Mesendoderm (in vitro differentiated cells): ENCODE results near the gene TMC3.

ENCODE experiments used
- DNase-seq: peaks from one replicate; pipeline ENCODE4 v3.0.0; 2013
- H2AK5ac ChIP-seq: 2 replicates; pipeline ENCODE4 v1.6.1; 2013; ENCODE audit warnings: low read length, inconsistent platforms
- H2BK120ac ChIP-seq: 2 replicates; pipeline ENCODE4 v1.6.1; 2013; ENCODE audit warnings: low read depth, mild to moderate bottlenecking, low read length, moderate library complexity, mixed read lengths
- H2BK15ac ChIP-seq: replicated peaks from 2 replicates; pipeline ENCODE4 v1.6.1; 2013; ENCODE audit warnings: low read depth, mild to moderate bottlenecking, moderate library complexity
- H2BK5ac ChIP-seq: 2 replicates; pipeline ENCODE4 v1.6.1; 2013; ENCODE audit warnings: low read length, inconsistent platforms
- H3K18ac ChIP-seq: 2 replicates; pipeline ENCODE4 v1.6.1; 2013; ENCODE audit warnings: mild to moderate bottlenecking, low read length, mixed read lengths
- H3K23ac ChIP-seq: one replicate; pipeline ENCODE4 v1.6.1; 2013; ENCODE audit warnings: low read length
- H3K27ac ChIP-seq: 2 replicates; pipeline ENCODE4 v1.5.1; 2013; ENCODE audit warnings: low read depth, mild to moderate bottlenecking, inconsistent platforms, low read length, moderate library complexity
- H3K27me3 ChIP-seq: 2 replicates; pipeline ENCODE4 v1.6.1; 2013; ENCODE audit warnings: low read length, control low read depth, mild to moderate bottlenecking, inconsistent platforms; ENCODE audit not compliant: insufficient read depth, poor library complexity
- H3K36me3 ChIP-seq: 2 replicates; pipeline ENCODE4 v1.6.1; 2013; ENCODE audit warnings: low read length, inconsistent platforms; ENCODE audit not compliant: control insufficient read depth, insufficient read depth
- H3K4ac ChIP-seq: one replicate; pipeline ENCODE4 v1.6.1; 2013; ENCODE audit warnings: low read depth, mild to moderate bottlenecking, low read length, moderate library complexity
- H3K4me1 ChIP-seq: 2 replicates; pipeline ENCODE4 v1.6.1; 2013; ENCODE audit warnings: low read depth, low read length, inconsistent platforms; ENCODE audit not compliant: control insufficient read depth
- H3K4me2 ChIP-seq: 2 replicates; pipeline ENCODE4 v1.6.1; 2013; ENCODE audit warnings: low read length
- H3K4me3 ChIP-seq: 2 replicates; pipeline ENCODE4 v1.5.1; 2013; ENCODE audit warnings: mild to moderate bottlenecking, low read length
- H3K56ac ChIP-seq: one replicate; pipeline ENCODE4 v1.6.1; 2013; ENCODE audit warnings: low read length
- H3K79me1 ChIP-seq: 2 replicates; pipeline ENCODE4 v1.6.1; 2013; ENCODE audit warnings: low read length, inconsistent platforms
- H3K79me2 ChIP-seq: 2 replicates; pipeline ENCODE4 v1.6.1; 2013; ENCODE audit warnings: mild to moderate bottlenecking, low read length; ENCODE audit not compliant: control insufficient read depth, insufficient read depth
- H3K9ac ChIP-seq: 2 replicates; pipeline ENCODE4 v1.6.1; 2013; ENCODE audit warnings: low read length, inconsistent platforms
- H4K5ac ChIP-seq: one replicate; pipeline ENCODE4 v1.6.1; 2013; ENCODE audit warnings: low read length
- H4K8ac ChIP-seq: one replicate; pipeline ENCODE4 v1.6.1; 2013; ENCODE audit warnings: low read depth, mild to moderate bottlenecking, control low read depth, low read length, moderate library complexity
- WGBS: extraction: QIAGEN DNeasy Blood & Tissue Kit; methylation state at CpG from one replicate; pipeline ENCODE4 v1.1.7; 2013; ENCODE audit warnings: low lambda C conversion rate, missing lambda C conversion rate; ENCODE audit not compliant: insufficient coverage; ENCODE audit errors: extremely low coverage; 5-methylcytosine and 5-hydroxymethylcytosine counted together

TMC3 gene

GRCh38 chr15:81299630-81300273 is 74.3 kb downstream of the TMC3 start:
- no peak overlapping the region for H3K18ac ChIP-seq
- H2AK5ac ChIP-seq: no peak overlapping the region
- no peaks in the 10 kb centered on the region for H3K79me1 ChIP-seq
- no peak overlapping the region for H2BK15ac ChIP-seq
- H2BK5ac ChIP-seq: no peak overlapping the region
- no peak overlapping the region for H3K4me2 ChIP-seq
- WGBS: no CpG with 5 or more reads among the region's 14 CpGs
- H3K4me1 ChIP-seq: no peaks in the 10 kb centered on the region
- no peaks in the 10 kb centered on the region for H3K79me2 ChIP-seq
- no peak overlapping the region for H3K27ac ChIP-seq
- DNase-seq: no peak
- no peak overlapping the region for H3K9ac ChIP-seq
- no peak overlapping the region for H3K4me3 ChIP-seq
- no peak overlapping the region for H4K5ac ChIP-seq
- no peak overlapping the region for H3K23ac ChIP-seq
- H3K36me3 ChIP-seq: no peaks in the 10 kb centered on the region
- no peak overlapping the region for H4K8ac ChIP-seq
- no peak overlapping the region for H2BK120ac ChIP-seq
- H3K4ac ChIP-seq: no peak overlapping the region
- no peak overlapping the region for H3K56ac ChIP-seq
- no peaks in the 10 kb centered on the region for H3K27me3 ChIP-seq

- Histone ChIP-seq H3K9ac (no peak overlapping the region), H3K56ac (no peak overlapping the region), H3K27ac (no peak overlapping the region), H4K5ac (no peak overlapping the region), H2BK5ac (no peak overlapping the region), H4K8ac (no peak overlapping the region), H3K4ac (no peak overlapping the region), H3K27me3 (no peaks in the 10 kb centered on the region), H2BK15ac (no peak overlapping the region), H3K23ac (no peak overlapping the region), H3K79me1 (no peaks in the 10 kb centered on the region), H3K4me3 (no peak overlapping the region), H3K18ac (no peak overlapping the region), H3K79me2 (no peaks in the 10 kb centered on the region), H3K4me1 (no peaks in the 10 kb centered on the region), H3K4me2 (no peak overlapping the region), H2BK120ac (no peak overlapping the region), H2AK5ac (no peak overlapping the region), H3K36me3 (no peaks in the 10 kb centered on the region)
- no CpG with 5 or more reads among the region's 3 CpGs for WGBS
- no peak for DNase-seq
Observed at GRCh38 chr15:81299156-81299555, 74.9 kb downstream of the TMC3 start.

DNA sequence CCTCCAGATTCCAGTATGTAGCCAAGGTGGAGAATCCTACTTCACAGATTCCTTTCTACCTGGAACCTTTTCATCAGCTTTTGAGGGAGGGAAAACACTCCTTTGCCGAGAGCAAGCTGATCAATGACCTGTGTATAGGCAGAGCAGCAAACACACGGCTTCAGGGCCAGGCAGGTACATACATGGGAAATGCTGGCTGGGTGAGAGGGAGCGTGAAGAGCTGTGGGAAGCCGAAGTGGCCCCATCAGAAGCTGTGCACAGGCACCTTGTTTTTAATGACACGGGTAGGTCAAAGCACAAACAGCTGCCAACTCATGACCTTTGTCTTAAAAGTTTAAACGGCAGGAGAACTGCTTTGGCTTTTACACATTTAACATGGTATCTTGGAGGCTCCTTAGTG is 75.4 kb downstream of the TMC3 start:
- Histone ChIP-seq H3K4me3 (no peak overlapping the region), H3K18ac (no peak overlapping the region), H2BK15ac (no peak overlapping the region), H3K4ac (no peak overlapping the region), H4K8ac (no peak overlapping the region), H2AK5ac (no peak overlapping the region), H3K23ac (no peak overlapping the region), H3K27me3 (no peaks in the 10 kb centered on the region), H3K9ac (no peak overlapping the region), H3K56ac (no peak overlapping the region), H3K79me2 (no peaks in the 10 kb centered on the region), H2BK120ac (no peak overlapping the region), H3K4me1 (no peaks in the 10 kb centered on the region), H2BK5ac (no peak overlapping the region), H3K79me1 (no peaks in the 10 kb centered on the region), H4K5ac (no peak overlapping the region), H3K27ac (no peak overlapping the region), H3K36me3 (no peaks in the 10 kb centered on the region), H3K4me2 (no peak overlapping the region)
- DNase-seq: no peak
- no CpG with 5 or more reads among the region's 6 CpGs for WGBS

DNA sequence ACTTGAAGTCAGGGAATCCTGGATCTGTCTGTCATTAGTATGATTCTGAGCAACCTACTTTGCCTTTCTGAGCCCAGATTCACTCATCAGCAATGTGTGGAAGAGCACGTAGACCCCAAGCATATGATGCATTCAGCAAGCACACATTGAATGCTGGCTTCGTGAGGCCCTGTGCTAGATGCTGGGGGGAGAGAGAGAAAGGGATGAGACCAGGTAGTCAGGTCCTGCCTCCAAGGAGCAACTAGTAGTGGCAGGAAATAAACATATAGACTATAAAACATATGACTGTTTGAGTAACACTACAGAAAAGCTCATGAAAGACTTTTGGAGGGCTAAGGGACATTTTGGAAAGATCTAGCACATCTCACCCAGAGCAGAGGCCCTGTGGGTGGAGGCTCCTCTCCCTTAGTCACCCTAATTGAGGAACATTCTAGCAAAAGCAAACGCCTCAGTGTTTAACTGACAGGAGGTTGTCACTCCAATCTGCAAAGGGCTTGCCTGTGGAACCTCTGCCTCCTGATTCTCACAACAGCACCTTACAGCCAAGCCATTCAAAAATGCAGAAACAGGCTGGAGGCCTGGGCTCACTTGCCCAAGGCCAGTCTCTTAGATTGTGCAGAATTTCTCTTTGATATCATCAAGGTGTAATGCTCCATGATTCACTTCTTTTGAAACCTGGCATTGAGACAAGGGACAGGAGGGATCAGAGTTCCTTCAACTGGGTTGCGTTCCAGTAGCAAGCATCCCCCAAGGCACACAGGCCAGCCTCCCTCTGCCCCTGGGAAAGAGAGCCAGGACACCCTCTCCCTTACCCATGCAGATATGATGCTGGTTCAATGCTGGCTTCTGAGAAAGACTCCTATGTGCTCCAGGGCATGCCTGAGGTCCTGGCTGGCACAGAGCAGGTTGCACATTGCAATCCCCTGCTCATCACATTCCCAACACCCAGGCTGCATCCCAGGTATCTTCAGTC is 76.1 kb downstream of the TMC3 start:
- Histone ChIP-seq H3K56ac (no peak overlapping the region), H3K4me2 (no peak overlapping the region), H3K23ac (no peak overlapping the region), H3K79me1 (no peaks in the 10 kb centered on the region), H3K27ac (no peak overlapping the region), H2BK5ac (no peak overlapping the region), H3K9ac (no peak overlapping the region), H4K8ac (no peak overlapping the region), H3K4ac (no peak overlapping the region), H3K79me2 (no peaks in the 10 kb centered on the region), H3K36me3 (no peaks in the 10 kb centered on the region), H4K5ac (no peak overlapping the region), H3K27me3 (no peaks in the 10 kb centered on the region), H2BK120ac (no peak overlapping the region), H3K4me1 (no peaks in the 10 kb centered on the region), H3K4me3 (no peak overlapping the region), H2BK15ac (no peak overlapping the region), H2AK5ac (no peak overlapping the region), H3K18ac (no peak overlapping the region)
- WGBS: no CpG with 5 or more reads among the region's 4 CpGs
- no peak for DNase-seq

DNA sequence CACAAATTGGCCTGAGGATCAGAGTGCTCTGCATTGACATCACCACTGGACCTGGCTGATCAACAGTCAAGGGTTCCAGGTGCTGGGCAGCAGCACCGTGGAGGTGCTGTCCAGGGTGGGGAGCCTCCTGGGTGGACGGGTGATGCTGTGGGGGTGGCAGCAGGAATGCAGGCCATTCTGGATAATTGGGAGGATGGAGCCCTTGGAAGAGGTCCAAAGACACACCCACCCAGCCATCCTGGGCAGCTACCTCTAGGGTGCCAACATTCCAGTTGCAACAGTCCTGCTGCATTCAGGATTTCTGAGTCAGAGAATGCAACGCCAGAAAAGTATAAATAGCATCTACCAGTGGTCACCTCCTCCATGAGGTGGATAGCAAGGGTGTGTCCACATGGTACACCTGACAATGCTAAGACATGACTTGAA is 76.9 kb downstream of the TMC3 start:
- H3K4ac ChIP-seq: no peak overlapping the region
- H3K9ac ChIP-seq: no peak overlapping the region
- H3K79me1 ChIP-seq: no peaks in the 10 kb centered on the region
- no peak overlapping the region for H3K4me2 ChIP-seq
- no peak overlapping the region for H3K18ac ChIP-seq
- H2BK5ac ChIP-seq: no peak overlapping the region
- no peaks in the 10 kb centered on the region for H3K27me3 ChIP-seq
- H3K4me3 ChIP-seq: no peak overlapping the region
- no peak for DNase-seq
- no peak overlapping the region for H4K8ac ChIP-seq
- H2AK5ac ChIP-seq: no peak overlapping the region
- H2BK120ac ChIP-seq: no peak overlapping the region
- H2BK15ac ChIP-seq: no peak overlapping the region
- H3K79me2 ChIP-seq: no peaks in the 10 kb centered on the region
- no CpG with 5 or more reads among the region's 3 CpGs for WGBS
- H3K27ac ChIP-seq: no peak overlapping the region
- H4K5ac ChIP-seq: no peak overlapping the region
- no peak overlapping the region for H3K56ac ChIP-seq
- H3K4me1 ChIP-seq: no peaks in the 10 kb centered on the region
- peak overlapping the region; percentile 50 for H3K23ac ChIP-seq
- no peaks in the 10 kb centered on the region for H3K36me3 ChIP-seq
